ENCODE results near the gene ARHGDIB. TPM values are rescaled to one million over a fixed set of nuclear protein-coding genes. Genes with fewer than 3 reads are reported as not detected.

ARHGDIB gene
- total and polyA plus RNA-seq, 10 of the 15 experiments (the other 5 are each of a cell fraction or from before 2014, with no cell fraction given), result 796 to 2,849 (median 1,346) TPM

DNA sequence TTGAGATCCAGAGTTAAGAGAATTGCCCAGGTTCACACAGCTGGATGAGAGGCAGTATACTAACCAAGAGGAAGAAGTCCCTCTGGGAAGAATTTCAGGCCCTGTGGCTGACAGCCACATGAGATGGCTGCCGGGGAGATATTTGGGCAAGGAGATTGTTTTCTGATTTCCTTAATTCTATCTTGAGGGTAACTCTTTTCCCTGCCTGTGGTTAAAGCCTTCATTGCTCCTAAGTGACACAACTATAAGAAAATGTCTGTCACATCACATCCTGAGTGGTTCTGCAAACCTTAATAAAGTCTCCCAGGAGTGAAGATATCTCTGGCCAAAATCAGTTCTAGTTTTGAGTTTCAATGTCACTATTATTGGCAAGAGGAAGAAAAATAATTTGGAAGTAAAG is 9.6 kb downstream of the ARHGDIB start (continued):
- 0 out of 2 replicates have a peak, but pooled peaks have one; percentile 0 for TF ChIP-seq ATF2 (IDR thresholded peaks at IDR 0.05; ENCODE audit: low read length)
- TF ChIP-seq, protein P1, sequence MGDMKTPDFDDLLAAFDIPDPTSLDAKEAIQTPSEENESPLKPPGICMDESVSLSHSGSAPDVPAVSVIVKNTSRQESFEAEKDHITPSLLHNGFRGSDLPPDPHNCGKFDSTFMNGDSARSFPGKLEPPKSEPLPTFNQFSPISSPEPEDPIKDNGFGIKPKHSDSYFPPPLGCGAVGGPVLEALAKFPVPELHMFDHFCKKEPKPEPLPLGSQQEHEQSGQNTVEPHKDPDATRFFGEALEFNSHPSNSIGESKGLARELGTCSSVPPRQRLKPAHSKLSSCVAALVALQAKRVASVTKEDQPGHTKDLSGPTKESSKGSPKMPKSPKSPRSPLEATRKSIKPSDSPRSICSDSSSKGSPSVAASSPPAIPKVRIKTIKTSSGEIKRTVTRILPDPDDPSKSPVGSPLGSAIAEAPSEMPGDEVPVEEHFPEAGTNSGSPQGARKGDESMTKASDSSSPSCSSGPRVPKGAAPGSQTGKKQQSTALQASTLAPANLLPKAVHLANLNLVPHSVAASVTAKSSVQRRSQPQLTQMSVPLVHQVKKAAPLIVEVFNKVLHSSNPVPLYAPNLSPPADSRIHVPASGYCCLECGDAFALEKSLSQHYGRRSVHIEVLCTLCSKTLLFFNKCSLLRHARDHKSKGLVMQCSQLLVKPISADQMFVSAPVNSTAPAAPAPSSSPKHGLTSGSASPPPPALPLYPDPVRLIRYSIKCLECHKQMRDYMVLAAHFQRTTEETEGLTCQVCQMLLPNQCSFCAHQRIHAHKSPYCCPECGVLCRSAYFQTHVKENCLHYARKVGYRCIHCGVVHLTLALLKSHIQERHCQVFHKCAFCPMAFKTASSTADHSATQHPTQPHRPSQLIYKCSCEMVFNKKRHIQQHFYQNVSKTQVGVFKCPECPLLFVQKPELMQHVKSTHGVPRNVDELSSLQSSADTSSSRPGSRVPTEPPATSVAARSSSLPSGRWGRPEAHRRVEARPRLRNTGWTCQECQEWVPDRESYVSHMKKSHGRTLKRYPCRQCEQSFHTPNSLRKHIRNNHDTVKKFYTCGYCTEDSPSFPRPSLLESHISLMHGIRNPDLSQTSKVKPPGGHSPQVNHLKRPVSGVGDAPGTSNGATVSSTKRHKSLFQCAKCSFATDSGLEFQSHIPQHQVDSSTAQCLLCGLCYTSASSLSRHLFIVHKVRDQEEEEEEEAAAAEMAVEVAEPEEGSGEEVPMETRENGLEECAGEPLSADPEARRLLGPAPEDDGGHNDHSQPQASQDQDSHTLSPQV (IDR thresholded peaks at IDR 0.05), result no peak
- TF ChIP-seq ZNF217 (IDR thresholded peaks at IDR 0.05), result no peak
- TF ChIP-seq, protein P2, sequence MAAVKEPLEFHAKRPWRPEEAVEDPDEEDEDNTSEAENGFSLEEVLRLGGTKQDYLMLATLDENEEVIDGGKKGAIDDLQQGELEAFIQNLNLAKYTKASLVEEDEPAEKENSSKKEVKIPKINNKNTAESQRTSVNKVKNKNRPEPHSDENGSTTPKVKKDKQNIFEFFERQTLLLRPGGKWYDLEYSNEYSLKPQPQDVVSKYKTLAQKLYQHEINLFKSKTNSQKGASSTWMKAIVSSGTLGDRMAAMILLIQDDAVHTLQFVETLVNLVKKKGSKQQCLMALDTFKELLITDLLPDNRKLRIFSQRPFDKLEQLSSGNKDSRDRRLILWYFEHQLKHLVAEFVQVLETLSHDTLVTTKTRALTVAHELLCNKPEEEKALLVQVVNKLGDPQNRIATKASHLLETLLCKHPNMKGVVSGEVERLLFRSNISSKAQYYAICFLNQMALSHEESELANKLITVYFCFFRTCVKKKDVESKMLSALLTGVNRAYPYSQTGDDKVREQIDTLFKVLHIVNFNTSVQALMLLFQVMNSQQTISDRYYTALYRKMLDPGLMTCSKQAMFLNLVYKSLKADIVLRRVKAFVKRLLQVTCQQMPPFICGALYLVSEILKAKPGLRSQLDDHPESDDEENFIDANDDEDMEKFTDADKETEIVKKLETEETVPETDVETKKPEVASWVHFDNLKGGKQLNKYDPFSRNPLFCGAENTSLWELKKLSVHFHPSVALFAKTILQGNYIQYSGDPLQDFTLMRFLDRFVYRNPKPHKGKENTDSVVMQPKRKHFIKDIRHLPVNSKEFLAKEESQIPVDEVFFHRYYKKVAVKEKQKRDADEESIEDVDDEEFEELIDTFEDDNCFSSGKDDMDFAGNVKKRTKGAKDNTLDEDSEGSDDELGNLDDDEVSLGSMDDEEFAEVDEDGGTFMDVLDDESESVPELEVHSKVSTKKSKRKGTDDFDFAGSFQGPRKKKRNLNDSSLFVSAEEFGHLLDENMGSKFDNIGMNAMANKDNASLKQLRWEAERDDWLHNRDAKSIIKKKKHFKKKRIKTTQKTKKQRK (IDR thresholded peaks at IDR 0.05; ENCODE audit: low read depth, low read length), result no peak
- TF ChIP-seq SUZ12 (IDR thresholded peaks at IDR 0.05; ENCODE audit: unreplicated experiment), result no peak

All from GM12878 (cell line).